ENCODE data around the gene PCDHGA3. TPM values are rescaled to one million over a fixed set of nuclear protein-coding genes. Genes with fewer than 3 reads are reported as not detected.
A peak's percentile ranks its signal among the peaks of the same experiment; 100 is the strongest.
"Not testable (repeated sequence)": the region's sequence is repeated elsewhere in the genome, so short reads cannot be mapped to it uniquely, and the experiment has no call there.

Gene PCDHGA3
- total RNA-seq, 1 donor from 2014 or later, result under 0.01 TPM

DNA sequence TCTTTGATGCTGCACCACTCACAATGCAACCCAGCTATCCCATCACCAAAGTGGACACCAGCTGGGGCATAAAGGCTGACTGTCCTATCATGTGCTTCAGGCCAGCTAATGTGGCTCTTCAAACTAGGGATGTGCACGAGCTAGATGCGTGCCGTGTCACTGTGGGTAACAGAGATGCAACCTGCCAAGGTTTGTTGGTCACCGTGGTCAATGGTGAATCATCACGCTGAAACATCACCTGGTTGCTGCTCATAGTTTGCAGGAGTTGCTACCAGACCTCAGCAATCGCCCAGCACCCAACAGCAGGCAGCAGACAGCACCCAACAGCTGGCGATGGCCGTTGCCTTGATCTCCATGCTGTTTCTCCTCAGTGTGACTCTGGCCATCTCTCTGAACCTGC, 15.4 kb upstream of the PCDHGA3 start:
- peak; percentile 64 for FAIRE-seq
- no peak for DNase-seq (ENCODE audit: low read depth)
- Histone ChIP-seq H3K36me3 (ENCODE audit: control insufficient read depth, insufficient read depth, low read length) (no peaks in the 10 kb centered on the region), H3K4me3 (ENCODE audit: low read depth, low read length) (no peak overlapping the region), H3K27me3 (ENCODE audit: control insufficient read depth, insufficient read depth, low read length) (no peaks in the 10 kb centered on the region)
- TF ChIP-seq, protein P1, sequence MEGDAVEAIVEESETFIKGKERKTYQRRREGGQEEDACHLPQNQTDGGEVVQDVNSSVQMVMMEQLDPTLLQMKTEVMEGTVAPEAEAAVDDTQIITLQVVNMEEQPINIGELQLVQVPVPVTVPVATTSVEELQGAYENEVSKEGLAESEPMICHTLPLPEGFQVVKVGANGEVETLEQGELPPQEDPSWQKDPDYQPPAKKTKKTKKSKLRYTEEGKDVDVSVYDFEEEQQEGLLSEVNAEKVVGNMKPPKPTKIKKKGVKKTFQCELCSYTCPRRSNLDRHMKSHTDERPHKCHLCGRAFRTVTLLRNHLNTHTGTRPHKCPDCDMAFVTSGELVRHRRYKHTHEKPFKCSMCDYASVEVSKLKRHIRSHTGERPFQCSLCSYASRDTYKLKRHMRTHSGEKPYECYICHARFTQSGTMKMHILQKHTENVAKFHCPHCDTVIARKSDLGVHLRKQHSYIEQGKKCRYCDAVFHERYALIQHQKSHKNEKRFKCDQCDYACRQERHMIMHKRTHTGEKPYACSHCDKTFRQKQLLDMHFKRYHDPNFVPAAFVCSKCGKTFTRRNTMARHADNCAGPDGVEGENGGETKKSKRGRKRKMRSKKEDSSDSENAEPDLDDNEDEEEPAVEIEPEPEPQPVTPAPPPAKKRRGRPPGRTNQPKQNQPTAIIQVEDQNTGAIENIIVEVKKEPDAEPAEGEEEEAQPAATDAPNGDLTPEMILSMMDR (IDR thresholded peaks at IDR 0.05; ENCODE audit: insufficient read depth, low read length, severe bottlenecking), result no peak

DNA sequence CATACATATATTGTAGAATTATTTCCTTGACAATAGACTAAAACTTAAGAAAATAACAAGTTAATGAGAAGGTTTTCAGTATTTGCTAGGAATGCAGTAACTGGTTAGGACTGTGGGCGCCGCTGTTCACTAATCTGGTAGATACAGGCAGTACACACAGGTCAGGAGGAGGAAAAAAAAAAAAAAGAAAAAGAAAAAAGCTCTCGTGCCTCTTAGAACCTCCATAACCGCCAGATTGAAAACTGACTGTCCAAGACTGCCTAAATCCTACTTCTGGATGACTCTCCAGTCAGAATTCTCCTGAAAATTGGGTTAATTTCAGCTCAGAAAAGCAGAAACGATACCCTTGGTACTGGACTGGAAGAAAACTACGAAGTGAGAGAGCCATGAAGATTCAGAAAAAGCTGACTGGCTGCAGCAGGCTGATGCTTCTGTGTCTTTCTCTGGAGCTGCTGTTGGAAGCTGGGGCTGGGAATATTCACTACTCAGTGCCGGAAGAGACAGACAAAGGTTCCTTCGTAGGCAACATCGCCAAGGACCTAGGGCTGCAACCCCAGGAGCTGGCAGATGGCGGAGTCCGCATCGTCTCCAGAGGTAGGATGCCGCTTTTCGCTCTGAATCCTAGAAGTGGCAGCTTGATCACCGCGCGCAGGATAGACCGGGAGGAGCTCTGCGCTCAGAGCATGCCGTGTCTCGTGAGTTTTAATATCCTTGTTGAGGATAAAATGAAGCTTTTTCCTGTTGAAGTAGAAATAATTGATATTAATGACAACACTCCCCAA, 13.1 kb upstream of the PCDHGA3 start, which contains the start of gene PCDHGA1:
Gene PCDHGA1, plus strand, starts transcription at position 216 of the 782 bp plus-strand sequence.
- no peaks in the 10 kb centered on the region for H3K36me3 ChIP-seq (ENCODE audit: control insufficient read depth, insufficient read depth, low read length)
- no peak within 1 kb of the TSS for H3K4me3 ChIP-seq (ENCODE audit: low read depth, low read length)
- peak; percentile 40 for DNase-seq (ENCODE audit: low read depth)
- TF ChIP-seq, protein P1 (IDR thresholded peaks at IDR 0.05; ENCODE audit: insufficient read depth, low read length, severe bottlenecking), result peak; percentile 36
- FAIRE-seq, result no peak
- H3K27me3 ChIP-seq (ENCODE audit: control insufficient read depth, insufficient read depth, low read length), result no peaks in the 10 kb centered on the region

DNA sequence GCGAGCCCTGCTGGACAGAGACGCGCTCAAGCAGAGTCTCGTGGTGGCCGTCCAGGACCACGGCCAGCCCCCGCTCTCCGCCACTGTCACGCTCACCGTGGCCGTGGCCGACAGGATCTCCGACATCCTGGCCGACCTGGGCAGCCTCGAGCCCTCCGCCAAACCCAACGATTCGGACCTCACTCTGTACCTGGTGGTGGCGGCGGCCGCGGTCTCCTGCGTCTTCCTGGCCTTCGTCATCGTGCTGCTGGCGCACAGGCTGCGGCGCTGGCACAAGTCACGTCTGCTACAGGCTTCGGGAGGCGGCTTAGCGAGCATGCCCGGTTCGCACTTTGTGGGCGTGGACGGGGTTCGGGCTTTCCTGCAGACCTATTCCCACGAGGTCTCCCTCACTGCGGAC, 11.1 kb upstream of the PCDHGA3 start:
- H3K36me3 ChIP-seq (ENCODE audit: control insufficient read depth, insufficient read depth, low read length); FAIRE-seq; H3K4me3 ChIP-seq (ENCODE audit: low read depth, low read length); DNase-seq (ENCODE audit: low read depth); H3K27me3 ChIP-seq (ENCODE audit: control insufficient read depth, insufficient read depth, low read length): not testable (repeated sequence)

DNA sequence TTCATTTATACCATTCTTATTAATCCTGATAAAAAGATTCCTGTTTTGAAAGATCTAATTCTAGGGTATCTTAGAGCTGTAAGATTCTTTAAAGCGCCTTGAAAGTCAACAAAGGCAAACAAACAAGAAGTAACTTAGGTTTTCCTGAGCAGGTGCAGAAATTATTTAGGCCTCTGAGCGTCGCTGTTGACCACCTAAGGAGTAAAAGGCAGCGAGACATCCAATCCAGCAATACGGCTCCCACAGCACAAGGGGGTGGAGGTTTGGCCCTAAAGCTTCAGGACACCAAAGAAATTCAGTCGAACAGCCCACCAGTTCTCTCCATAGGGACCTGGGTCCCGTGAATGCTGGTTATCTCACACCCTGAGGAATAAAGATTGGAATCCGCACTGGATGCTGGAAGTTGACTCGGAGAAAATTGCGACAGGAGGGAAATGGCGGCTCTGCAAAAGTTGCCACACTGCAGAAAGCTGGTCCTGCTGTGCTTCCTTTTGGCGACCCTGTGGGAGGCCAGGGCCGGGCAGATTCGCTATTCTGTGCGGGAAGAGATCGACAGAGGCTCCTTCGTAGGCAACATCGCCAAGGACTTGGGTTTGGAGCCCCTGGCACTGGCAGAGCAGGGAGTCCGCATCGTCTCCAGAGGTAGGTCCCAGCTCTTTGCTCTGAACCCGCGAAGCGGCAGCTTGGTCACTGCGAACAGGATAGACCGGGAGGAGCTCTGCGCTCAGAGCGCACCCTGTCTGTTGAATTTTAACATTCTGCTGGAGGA, 4.9 kb upstream of the PCDHGA3 start, which contains the start of gene PCDHGA2:
Gene PCDHGA2, plus strand, starts transcription at position 223 of the 769 bp plus-strand sequence.
- FAIRE-seq, result no peak
- TF ChIP-seq, protein P1 (IDR thresholded peaks at IDR 0.05; ENCODE audit: insufficient read depth, low read length, severe bottlenecking), result peak; percentile 39
- H3K4me3 ChIP-seq (ENCODE audit: low read depth, low read length), result peak within 1 kb of the TSS; percentile 14
- DNase-seq (ENCODE audit: low read depth), result peak; percentile 38
- no peaks in the 10 kb centered on the region for H3K36me3 ChIP-seq (ENCODE audit: control insufficient read depth, insufficient read depth, low read length)
- H3K27me3 ChIP-seq (ENCODE audit: control insufficient read depth, insufficient read depth, low read length), result no peaks in the 10 kb centered on the region

DNA sequence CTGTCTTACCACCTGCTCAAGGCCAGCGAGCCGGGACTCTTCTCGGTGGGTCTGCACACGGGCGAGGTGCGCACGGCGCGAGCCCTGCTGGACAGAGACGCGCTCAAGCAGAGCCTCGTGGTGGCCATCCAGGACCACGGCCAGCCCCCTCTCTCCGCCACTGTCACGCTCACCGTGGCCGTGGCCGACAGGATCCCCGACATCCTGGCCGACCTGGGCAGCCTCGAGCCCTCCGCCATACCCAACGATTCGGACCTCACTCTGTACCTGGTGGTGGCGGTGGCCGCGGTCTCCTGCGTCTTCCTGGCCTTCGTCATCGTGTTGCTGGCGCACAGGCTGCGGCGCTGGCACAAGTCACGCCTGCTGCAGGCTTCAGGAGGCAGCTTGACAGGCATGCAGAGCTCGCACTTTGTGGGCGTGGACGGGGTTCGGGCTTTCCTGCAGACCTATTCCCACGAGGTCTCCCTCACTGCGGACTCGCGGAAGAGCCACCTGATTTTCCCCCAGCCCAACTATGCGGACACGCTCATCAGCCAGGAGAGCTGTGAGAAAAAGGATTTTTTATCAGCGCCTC, 2.8 kb upstream of the PCDHGA3 start:
- not testable (repeated sequence) for DNase-seq (ENCODE audit: low read depth); H3K36me3 ChIP-seq (ENCODE audit: control insufficient read depth, insufficient read depth, low read length); H3K4me3 ChIP-seq (ENCODE audit: low read depth, low read length); H3K27me3 ChIP-seq (ENCODE audit: control insufficient read depth, insufficient read depth, low read length); FAIRE-seq

DNA sequence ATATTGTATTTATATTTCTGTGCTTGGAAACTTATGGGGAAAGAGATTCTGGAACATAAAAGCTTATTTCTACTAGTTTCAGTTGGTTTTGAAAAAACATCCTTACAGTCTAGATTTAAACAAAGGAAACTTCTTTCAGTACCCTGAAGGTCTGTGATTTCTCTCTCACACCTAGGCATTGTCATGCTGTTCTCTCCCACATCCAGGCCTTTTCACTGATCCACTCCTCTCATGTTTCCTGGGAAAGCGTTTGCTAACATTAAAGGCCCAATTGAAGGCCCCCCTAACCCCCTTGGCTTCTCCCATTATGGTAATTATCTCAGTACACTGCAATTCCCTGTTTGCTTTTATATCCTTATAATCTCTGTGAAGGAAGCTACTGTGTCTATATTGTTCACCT, 856 bp upstream of the PCDHGA3 start:
- H3K27me3 ChIP-seq (ENCODE audit: control insufficient read depth, insufficient read depth, low read length), result no peaks in the 10 kb centered on the region
- H3K4me3 ChIP-seq (ENCODE audit: low read depth, low read length), result no peak overlapping the region
- no peak for FAIRE-seq
- no peak for DNase-seq (ENCODE audit: low read depth)
- TF ChIP-seq, protein P1 (IDR thresholded peaks at IDR 0.05; ENCODE audit: insufficient read depth, low read length, severe bottlenecking), result no peak
- no peaks in the 10 kb centered on the region for H3K36me3 ChIP-seq (ENCODE audit: control insufficient read depth, insufficient read depth, low read length)

Data from bronchial epithelial cell (primary cell).